Measurements from ENCODE around the gene ACTG1.

ACTG1 gene

GRCh38 chr17:81481073-81481799, 31.4 kb downstream of the ACTG1 start:
- DNase-seq (ENCODE audit: low read depth) = peak; percentile 65

- peak; percentile 67 for DNase-seq (ENCODE audit: low read depth)
Measured at GRCh38 chr17:81480140-81481072, 32.2 kb downstream of the ACTG1 start.

DNA sequence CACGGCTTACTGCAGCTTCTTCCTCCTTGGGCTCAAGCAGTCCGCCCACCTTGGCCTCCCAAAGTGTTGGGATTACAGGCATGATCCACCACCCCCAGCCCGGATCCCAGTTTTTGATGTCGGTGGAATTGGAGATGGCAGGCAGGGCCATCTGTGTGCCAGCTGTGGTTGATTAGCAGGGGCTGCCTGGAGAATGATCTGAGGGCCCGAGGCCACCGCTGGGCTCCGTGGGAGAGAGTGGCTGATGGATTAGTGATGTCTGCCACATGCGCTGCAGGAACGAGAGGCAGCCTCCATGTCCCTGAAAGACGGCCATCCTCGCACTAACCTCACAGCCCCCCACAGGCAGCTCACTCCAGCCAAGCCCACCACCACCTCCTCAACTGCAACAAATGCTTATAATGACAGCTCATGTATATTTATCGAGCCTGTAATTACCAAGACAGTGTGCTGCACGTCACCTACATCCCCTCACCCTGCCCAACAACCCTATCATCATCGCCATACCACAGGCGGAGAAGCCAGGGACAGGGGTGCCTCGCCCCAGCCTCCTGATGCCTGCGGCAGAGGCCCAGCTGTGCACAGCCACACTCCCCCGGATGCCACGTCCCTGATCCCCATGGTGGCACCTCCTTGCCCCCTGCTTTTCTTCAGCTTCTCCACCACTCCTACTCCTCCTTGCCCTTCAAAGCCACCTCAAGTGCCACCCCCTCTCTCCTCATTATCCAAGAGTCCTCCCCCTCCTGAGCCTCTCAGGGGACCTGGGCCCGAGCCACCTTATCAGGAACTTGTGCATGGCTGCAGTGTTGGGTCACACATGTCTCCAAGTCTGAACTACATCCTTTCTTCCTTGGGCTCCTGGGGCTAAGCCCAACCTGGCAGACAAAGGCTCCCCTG, 33.2 kb downstream of the ACTG1 start:
- no peak for DNase-seq (ENCODE audit: low read depth)

GRCh38 chr17:81478119-81478518, 34.5 kb downstream of the ACTG1 start:
- no peak for DNase-seq (ENCODE audit: low read depth)

GRCh38 chr17:81477173-81477572, 35.4 kb downstream of the ACTG1 start:
- DNase-seq (ENCODE audit: low read depth) = no peak

GRCh38 chr17:81476635-81477034, 36.0 kb downstream of the ACTG1 start:
- no peak for DNase-seq (ENCODE audit: low read depth)

GRCh38 chr17:81476097-81476496, 36.5 kb downstream of the ACTG1 start:
- no peak for DNase-seq (ENCODE audit: low read depth)

DNA sequence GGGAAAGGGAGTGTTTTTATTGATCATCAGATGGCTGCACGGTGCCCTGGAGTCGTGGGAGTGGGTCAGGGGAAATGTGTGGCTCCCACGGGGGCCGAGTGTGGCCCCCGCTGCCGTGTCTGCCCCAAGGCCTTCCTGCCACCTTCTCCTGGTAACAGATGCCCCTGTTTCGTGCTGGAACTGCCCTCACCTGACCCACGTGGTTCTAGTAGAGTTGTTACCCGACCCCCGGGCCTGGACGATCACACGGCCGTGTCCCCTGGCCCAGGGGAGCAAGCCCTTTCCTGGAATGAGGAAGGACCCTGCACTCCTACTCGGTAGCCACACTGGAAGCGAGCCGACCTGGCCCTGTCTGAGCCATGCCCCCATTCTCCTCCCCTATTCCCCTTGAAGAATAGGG, 37.6 kb downstream of the ACTG1 start:
- DNase-seq (ENCODE audit: low read depth) = no peak

DNA sequence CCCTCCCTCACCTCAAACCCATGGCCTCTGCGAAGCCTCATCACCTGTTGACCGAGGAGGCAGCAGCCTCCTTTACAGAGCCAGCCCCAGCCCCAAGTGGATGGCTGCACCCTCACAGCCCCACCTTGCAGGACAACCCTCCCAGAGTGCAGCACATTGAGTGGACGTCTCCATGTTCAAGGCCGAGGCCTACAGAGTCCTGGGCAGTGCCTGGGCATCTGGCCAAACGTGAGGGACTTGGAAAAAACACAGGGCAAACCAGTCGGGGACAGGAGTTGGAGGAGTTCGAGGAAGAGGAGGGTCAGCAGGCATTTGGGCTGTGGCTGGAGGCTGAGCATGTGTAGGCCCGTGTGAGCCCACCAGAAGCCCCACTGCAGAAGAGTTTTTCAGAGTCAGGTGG, 39.6 kb downstream of the ACTG1 start:
- no peak for DNase-seq (ENCODE audit: low read depth)

DNA sequence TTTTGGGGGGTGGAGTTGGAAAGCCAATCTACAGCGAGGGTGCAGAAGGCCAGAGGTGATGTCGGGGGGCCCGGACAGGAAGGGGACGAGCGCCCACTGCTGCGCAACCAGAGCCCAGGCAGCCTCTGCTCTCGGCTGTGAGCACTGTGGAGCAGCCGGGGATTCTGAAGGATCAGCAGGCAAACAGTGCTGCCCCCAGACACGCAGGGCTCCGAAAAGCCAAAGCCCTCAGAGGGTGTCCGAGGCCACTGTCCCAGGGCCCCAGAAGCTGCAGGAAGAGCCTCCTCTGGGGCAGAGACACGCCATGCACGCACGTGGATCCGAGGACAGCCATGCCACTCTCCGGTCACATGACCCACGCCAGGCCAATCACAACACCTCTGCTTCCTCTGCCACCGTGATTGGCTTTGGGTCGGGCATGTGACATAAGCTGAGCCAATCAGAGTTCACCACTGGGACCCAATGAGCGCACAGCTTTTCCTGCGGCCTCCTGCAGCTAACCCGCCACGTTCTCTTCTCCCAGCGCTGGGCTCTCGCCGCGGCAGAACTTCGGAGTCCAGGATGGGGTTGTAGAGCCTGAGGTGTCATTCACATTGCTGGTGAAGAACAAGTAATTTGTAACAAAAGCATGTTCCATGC, 40.7 kb downstream of the ACTG1 start:
- peak; percentile 93 for DNase-seq (ENCODE audit: low read depth)

DNA sequence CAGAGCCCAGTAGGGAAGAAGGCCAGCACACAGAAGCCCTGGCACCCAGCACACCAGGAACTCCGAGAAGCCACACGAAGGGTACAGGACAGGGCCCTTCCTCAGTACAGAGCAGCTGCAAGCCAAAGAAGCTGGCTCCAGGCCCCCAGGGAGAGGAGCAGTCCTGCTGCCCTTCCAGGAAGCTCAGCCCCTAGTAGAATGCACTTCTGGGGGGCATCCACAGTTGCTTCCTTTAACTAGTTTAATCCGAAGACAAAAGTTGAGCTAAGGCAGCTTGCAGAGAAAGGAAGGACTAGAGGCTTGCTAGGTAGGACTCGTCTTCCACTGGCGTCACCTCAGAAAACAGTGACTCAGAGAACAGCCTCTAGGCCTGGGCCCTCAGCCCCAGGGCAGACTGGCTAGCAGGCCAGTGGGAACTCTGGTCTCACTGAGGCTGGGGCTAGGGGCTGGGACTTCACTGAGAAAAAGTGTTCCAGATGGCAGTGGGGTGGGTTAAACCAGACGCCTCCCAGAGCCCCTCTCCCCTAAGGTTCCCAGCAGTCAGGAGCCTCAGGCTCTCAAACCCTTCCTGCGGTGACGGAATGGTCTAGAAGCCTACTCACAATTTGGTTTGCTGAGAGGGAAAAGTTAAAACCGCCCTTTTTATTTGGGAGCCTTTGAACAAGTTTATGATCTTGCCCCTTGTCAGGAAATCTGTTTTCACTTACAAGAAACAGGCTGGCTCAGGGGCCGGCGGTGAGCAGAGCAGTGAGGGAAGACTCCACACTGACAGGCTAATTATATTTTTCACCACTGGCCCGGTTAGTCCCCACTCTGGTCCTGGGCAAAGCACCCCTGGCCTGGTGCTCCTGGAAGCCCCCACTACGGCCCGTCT, 41.4 kb downstream of the ACTG1 start:
- peak; percentile 35 for DNase-seq (ENCODE audit: low read depth)

DNA sequence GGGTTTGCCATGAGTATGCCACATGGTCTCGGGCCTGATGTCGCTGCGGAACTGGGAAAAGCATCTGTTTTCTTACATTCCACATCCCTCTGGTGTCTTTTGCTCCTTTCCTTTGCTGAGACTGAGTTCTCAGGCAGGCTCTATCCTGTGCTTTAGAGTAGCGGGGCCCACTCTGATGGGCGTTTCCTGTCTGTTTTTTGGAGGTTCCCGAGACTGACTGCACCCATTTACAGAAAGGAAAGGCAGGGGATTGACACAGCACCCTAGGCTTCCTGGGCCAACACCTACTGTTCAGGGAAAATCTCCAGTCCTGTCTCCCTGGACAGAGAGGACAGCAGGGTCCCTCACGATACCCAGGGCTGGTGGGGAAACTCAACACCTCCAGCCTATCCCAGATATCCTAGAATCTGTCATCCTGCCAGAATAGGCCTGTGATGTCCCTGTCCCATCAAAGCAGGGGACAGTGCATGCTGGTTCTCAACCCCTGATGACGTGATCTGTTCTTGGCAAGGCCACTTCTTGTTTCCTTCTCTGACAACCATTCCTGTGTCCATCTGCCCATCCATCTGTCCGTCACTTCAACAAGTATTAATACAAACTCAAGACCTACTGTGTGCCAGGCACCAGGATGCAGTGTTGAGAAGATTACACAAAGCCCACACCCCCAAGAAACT, 42.2 kb downstream of the ACTG1 start:
- DNase-seq (ENCODE audit: low read depth) = no peak

DNA sequence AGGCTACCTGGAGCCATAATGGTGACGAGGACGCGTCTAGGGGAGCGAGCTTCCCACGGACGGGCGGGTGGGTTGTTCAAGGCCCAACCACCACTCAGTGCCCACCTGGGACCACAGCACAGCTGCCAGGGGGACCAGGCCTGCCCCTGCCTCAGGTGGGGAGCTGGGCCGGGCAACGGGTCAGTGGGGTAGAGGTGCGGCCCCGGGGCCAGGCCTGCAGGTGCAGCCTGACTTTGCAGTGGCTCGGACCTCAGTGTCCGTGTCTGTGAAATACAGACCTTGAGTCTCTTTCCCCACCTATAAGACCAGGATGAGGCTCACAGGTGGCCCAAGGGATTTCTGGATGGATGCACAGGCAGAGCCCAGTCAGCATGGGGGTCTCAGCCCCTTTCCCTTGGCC, 43.3 kb downstream of the ACTG1 start:
- DNase-seq (ENCODE audit: low read depth) = no peak

DNA sequence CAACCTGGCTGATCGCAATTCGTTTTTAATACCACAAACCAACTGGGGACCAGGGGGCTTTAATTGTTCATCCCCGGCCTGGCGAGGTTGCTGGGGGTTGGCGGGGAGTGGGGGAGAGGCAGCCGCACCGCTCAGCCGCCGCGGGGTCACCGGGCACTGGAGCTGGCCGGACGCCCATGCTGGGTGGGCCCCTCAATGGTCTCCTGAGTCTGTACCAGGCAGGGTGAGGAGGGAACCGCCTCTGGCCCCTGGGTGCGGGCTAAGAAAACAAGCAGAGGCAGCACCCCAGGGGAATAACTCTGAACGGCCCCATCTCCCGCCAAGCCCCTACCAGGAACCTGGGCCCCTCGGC, 43.9 kb downstream of the ACTG1 start:
- no peak for DNase-seq (ENCODE audit: low read depth)

DNA sequence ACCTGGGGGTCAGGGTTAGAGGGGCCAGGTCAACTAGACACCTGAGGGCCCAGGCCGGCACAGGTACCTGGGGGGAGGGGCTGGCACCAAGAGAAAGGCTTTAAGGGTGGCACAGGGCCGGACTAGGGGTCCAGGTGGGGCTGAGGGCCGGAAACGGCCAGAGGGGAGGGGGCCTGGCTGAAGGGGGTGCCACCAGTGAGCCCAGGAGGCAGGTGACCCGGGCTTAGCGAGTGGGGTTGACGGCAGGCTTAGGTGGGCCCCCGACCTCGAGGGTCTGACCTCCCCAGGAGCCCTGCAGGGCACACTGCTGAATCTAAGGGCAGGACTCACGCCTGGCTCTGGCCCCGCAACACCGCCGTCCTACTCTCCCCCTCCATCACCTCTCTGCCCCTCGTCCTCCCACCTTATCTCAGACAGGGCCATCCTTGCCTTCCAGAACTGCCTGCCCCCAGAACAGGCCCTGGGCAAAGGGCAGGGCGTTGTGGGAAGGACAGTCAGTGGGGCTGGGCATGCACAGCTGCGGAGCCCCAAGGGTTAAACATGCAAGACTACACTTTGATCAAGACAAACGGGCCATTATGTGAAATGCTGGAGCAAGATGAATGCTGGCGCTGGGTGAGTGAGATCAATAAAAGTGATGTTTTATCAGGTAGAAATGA, 44.4 kb downstream of the ACTG1 start:
- DNase-seq (ENCODE audit: low read depth) = no peak

DNA sequence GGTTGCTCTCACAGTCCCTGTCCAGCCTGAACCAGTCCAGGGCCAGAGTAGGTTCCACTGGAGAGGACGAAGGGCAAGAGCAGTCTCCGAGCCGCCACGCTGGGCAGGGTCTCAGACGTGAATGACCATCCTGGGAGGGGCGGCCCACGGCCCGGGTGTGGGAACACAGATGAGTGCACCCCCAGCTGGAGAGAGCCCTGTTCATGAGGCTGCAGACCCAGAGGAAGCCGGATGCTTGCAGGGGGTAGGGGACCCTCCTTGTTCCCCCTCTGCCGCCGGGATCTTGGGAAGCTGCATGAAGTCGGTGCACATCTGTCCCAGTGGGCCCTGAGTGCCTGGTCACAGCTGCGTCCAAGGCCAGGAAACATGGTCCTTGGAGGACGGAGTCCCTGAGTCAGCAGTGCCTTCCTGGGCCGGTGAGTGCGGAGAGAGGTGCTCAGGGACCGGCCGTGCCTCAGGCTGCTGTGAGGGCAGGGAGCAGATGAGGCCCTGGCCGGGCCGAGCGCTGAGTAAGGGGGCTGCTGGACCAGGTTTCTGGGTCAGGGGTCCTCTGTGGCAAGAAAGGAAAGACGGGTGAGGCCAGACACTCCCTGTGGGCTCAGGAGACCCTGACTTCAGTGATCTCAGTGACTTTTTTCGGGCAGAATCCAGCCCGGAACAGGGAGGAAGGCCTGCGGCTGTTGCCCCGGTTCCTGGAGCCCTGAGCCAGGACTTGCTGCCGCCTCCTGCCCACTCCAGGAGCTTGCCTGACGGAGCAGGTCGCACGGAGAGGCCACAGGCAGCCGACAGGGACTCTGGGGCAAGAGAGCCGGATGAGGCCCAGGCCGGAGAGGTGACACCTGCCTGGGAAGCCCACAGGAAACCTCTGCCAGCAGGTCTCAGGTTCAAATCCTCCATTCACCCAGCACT, 45.8 kb downstream of the ACTG1 start:
- no peak for DNase-seq (ENCODE audit: low read depth)

- no peak for DNase-seq (ENCODE audit: low read depth)
Measured at GRCh38 chr17:81465910-81466309, 46.7 kb downstream of the ACTG1 start.

DNA sequence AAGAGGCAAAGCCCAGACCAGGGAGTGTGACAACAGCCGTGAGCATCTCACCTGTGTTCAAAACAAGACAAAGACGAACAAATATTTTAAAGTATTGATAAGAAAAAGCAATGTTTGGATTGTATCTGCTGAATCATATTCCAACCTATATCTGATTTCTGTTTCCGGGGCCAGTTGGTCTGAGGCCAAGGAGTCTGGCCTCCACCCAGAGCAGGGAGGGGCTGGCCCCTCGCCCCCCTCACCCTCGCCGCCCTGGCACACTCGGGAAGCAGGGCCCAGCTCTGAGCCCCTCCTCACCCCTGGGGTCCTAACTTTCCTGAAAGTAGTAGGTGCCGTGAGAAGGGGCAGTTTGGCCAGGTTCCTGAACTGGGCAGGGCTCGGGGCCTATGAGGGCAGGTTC, 48.0 kb downstream of the ACTG1 start:
- DNase-seq (ENCODE audit: low read depth) = no peak

- no peak for DNase-seq (ENCODE audit: low read depth)
Measured at GRCh38 chr17:81463506-81463905, 49.1 kb downstream of the ACTG1 start.
